Testis (tissue), 3 donors: ENCODE measurements around the gene TPD52L3. TPM values are rescaled to one million over a fixed set of nuclear protein-coding genes. Genes with fewer than 3 reads are reported as not detected.

Experiments used
- DNase-seq: peaks from one replicate; pipeline ENCODE4 v3.0.0-alpha.2; 2019
- H3K27ac ChIP-seq, 2 donors: fragments of 200-600 bp; sonication (generic); one replicate each; pipeline ENCODE4 v1.5.1; 2019
- H3K27me3 ChIP-seq: fragments of 200-600 bp; sonication (generic); one replicate; pipeline ENCODE4 v1.5.1; 2019
- H3K36me3 ChIP-seq: fragments of 200-600 bp; sonication (generic); one replicate; pipeline ENCODE4 v1.5.1; 2017; ENCODE audit warnings: low read depth; ENCODE audit errors: missing control alignments
- H3K4me1 ChIP-seq: fragments of 200-600 bp; sonication (generic); one replicate; pipeline ENCODE4 v1.5.1; 2019
- H3K4me3 ChIP-seq, 2 donors: fragments of 200-600 bp; sonication (generic); one replicate each; pipeline ENCODE4 v1.5.1; 2017 to 2019
- H3K9me3 ChIP-seq: fragments of 200-600 bp; sonication (generic); one replicate; pipeline ENCODE4 v1.5.1; 2017
- POLR2A ChIP-seq: fragments of 450-650 bp; IDR thresholded peaks from one replicate; pipeline ENCODE4 v1.6.1; 2017; ENCODE audit warnings: antibody characterized with exemption, mild to moderate bottlenecking, moderate library complexity
- WGBS, 2 donors: methylation state at CpG; one replicate each; pipeline ENCODE4 v1.1.5; 2018; 5-methylcytosine and 5-hydroxymethylcytosine counted together
- intact Hi-C: fragments of 100-400 bp; cut with DNase I; formaldehyde crosslinking; loops from one replicate; pipeline ENCODE4 v1.15.1; 2023; ENCODE audit warnings: low total_unique reads
- polyA plus RNA-seq: library from polyadenylated mRNA; stranded (reverse); fragments of 350-450 nt; fragmentation: Illumina TruSeq; extraction: RNeasy Lipid Tissue Mini Kit (QIAGEN cat#74804); gene quantifications from one replicate; pipeline ENCODE4 v1.2.3, GENCODE V29; 2014; ENCODE audit warnings: low read depth, low replicate concordance; ENCODE audit not compliant: insufficient read depth
- total RNA-seq, 2 donors: library from RNA; depleted of rRNA; stranded (reverse); fragments of >200 nt; gene quantifications; one replicate each; pipeline ENCODE4 v1.2.3, GENCODE V29; 2016
- TF ChIP-seq, protein P1 (sequence below), 3 experiments: fragments of 450-650 bp in 2 of 3; fragments of 200-600 bp in 1 of 3; sonication (generic) in 1 of 3; IDR thresholded peaks; one replicate each; pipeline ENCODE4 v1.5.1; 2016 to 2019; ENCODE audit warnings: antibody characterized with exemption in 3 of 3, mild to moderate bottlenecking in 2 of 3, moderate library complexity in 1 of 3

Gene TPD52L3
- total and polyA plus RNA-seq, 3 donors from 2014 or later: 59.0 to 301 (median 93.9) TPM

GRCh38 chr9:6307551-6308096, 20.6 kb upstream of the TPD52L3 start:
- Histone ChIP-seq H3K4me1 (no peaks in the 10 kb centered on the region), H3K27me3 (no peaks in the 10 kb centered on the region), H3K9me3 (no peaks in the 10 kb centered on the region), H3K27ac (no peak overlapping the region), H3K36me3 (no peaks in the 10 kb centered on the region), H3K4me3 (no peak overlapping the region)
- no peak for TF ChIP-seq POLR2A
- TF ChIP-seq, protein P1, sequence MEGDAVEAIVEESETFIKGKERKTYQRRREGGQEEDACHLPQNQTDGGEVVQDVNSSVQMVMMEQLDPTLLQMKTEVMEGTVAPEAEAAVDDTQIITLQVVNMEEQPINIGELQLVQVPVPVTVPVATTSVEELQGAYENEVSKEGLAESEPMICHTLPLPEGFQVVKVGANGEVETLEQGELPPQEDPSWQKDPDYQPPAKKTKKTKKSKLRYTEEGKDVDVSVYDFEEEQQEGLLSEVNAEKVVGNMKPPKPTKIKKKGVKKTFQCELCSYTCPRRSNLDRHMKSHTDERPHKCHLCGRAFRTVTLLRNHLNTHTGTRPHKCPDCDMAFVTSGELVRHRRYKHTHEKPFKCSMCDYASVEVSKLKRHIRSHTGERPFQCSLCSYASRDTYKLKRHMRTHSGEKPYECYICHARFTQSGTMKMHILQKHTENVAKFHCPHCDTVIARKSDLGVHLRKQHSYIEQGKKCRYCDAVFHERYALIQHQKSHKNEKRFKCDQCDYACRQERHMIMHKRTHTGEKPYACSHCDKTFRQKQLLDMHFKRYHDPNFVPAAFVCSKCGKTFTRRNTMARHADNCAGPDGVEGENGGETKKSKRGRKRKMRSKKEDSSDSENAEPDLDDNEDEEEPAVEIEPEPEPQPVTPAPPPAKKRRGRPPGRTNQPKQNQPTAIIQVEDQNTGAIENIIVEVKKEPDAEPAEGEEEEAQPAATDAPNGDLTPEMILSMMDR (IDR thresholded peaks at IDR 0.05): no peak
- WGBS, 2 donors: 80 to 86% methylated on average over 1 of the region's 1 CpG
- no peak for DNase-seq
- intact Hi-C loops: loop anchor here (10.0 kb wide), 1 partner anchor 113 kb away; no protein-coding TSS in a partner anchor

DNA sequence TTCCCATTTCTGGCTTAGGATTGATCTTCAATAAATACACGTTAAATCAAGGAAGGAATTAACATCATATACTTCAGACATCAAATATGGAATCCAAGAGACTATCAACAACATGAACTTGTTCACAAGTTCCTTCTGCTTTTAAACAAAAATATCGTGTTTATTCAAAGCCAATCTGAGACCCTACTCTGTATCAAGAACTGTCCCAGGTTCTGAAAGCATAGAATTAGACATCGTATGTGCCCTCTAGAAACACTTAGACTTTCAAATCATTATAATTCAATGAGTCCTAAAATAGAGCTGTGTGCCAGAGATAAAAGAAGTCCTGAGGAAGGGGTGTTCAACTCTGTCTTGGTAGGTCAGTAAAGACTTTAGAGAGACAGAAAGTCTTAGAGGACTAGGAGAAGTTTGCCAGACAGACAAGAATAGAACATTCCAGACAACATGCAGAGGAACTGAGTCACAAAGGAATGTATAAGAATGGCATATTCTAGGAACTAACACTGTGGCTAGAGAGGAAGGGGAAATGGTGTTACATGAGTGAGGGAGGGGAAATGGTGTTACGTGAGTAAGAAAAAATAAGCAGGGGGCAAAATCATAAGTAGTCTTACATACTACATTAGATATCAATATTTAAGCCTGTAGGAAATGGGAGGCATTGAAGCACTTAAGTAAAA, 2.9 kb downstream of the TPD52L3 start:
- no peak for TF ChIP-seq POLR2A
- TF ChIP-seq, protein P1 (IDR thresholded peaks at IDR 0.05): no peak
- WGBS, 2 donors: 87 to 88% methylated on average over 4 of the region's 4 CpGs

DNA sequence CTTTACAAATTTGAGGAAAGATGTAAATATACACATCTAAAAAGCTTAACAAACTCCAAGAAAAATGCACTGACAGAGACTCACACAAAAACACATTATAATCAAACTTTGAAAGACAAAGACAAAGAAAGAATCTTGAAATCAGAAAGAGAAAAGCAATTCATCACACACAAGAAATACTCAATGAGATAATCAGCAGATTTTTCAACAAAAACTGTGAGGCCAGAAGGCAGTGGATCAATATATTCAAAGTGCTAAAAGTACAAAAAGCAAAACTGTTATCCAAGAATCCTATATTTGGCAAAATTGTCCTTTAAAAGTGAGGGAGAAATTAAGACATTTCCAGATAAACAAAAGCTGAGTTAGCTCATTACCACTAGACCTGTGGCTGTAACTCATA, 6.1 kb downstream of the TPD52L3 start:
- Histone ChIP-seq H3K27ac (no peak overlapping the region), H3K4me1 (no peaks in the 10 kb centered on the region), H3K27me3 (no peaks in the 10 kb centered on the region), H3K9me3 (no peaks in the 10 kb centered on the region), H3K4me3 (no peak overlapping the region), H3K36me3 (no peaks in the 10 kb centered on the region)
- no peak for DNase-seq
- intact Hi-C loops: no loop called here
- TF ChIP-seq POLR2A: no peak
- TF ChIP-seq, protein P1 (IDR thresholded peaks at IDR 0.05): no peak

More for the DNA sequence above, 2.9 kb downstream of the TPD52L3 start:
- Histone ChIP-seq H3K9me3 (no peaks in the 10 kb centered on the region), H3K27ac (no peak overlapping the region), H3K36me3 (no peaks in the 10 kb centered on the region), H3K4me3 (no peak overlapping the region), H3K4me1 (no peaks in the 10 kb centered on the region), H3K27me3 (no peaks in the 10 kb centered on the region)
- intact Hi-C loops: no loop called here
- no peak for DNase-seq

DNA sequence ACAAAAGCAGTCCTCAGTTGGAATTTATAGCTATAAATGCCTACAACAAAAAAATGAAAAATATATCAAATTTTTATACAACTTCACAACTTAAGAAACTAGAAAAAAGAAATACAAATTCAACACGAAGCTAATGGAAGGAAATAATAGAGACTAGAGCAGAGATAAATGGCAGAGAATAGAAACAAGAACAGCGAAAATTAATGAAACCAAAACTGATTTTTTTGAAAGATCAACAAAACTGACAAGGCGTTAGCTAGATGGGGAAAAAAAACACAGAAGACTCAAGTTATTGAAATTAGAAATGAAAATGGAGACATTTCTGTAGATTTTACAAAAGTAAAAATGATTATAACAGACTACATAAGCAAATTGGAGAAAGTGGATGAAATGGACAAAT, 20.6 kb downstream of the TPD52L3 start:
- Histone ChIP-seq H3K27ac (no peak overlapping the region), H3K27me3 (no peaks in the 10 kb centered on the region), H3K4me1 (no peaks in the 10 kb centered on the region), H3K9me3 (no peaks in the 10 kb centered on the region), H3K4me3 (no peak overlapping the region), H3K36me3 (no peaks in the 10 kb centered on the region)
- TF ChIP-seq POLR2A: no peak
- TF ChIP-seq, protein P1 (IDR thresholded peaks at IDR 0.05): no peak
- no peak for DNase-seq
- intact Hi-C loops: no loop called here
- 80 to 88% methylated on average over 3 of the region's 3 CpGs for WGBS, 2 donors

- intact Hi-C loops: loop anchor here (10.0 kb wide), 1 partner anchor 223 kb away; no protein-coding TSS in a partner anchor
- no peaks in the 10 kb centered on the region for H3K27me3 ChIP-seq
- no peaks in the 10 kb centered on the region for H3K9me3 ChIP-seq
- no peak for DNase-seq
- H3K4me1 ChIP-seq: no peaks in the 10 kb centered on the region
- TF ChIP-seq POLR2A: no peak
- TF ChIP-seq, protein P1 (IDR thresholded peaks at IDR 0.05): no peak
- H3K36me3 ChIP-seq: no peaks in the 10 kb centered on the region
- H3K27ac ChIP-seq: no peak overlapping the region
- no peak overlapping the region for H3K4me3 ChIP-seq
These were observed 23.6 kb downstream of the TPD52L3 start for GRCh38 chr9:6351737-6352136.
